Psoas muscle (tissue), 8 donors: ENCODE measurements around the gene HTD2. TPM values are rescaled to one million over a fixed set of nuclear protein-coding genes. Genes with fewer than 3 reads are reported as not detected.
"Not testable (repeated sequence)": the region's sequence is repeated elsewhere in the genome, so short reads cannot be mapped to it uniquely, and the experiment has no call there.

Experiments
- ATAC-seq, 4 donors: fragments of 200-7000 bp; cut with Tn5 transposase; one replicate each; pipeline ENCODE4 v1.9.1; 2020; ENCODE audit warnings: moderate library complexity in 3 of 4, mild to moderate bottlenecking in 2 of 4
- DNase-seq, 2 donors: peaks; one replicate each; pipeline ENCODE4 v3.0.0-alpha.2; 2020
- H3K27ac ChIP-seq: fragments of 200-600 bp; one replicate; pipeline ENCODE4 v1.8.0; 2022
- H3K27me3 ChIP-seq, 3 donors: fragments of 200-600 bp in 1 of 3; one replicate each; pipeline versions ENCODE4 v1.6.1 to v1.8.0; 2013 to 2022; ENCODE audit warnings: low read length in 2 of 3, mild to moderate bottlenecking in 2 of 3, moderate library complexity in 1 of 3; ENCODE audit not compliant: insufficient read depth in 3 of 3
- H3K36me3 ChIP-seq, 2 donors: fragments of 200-600 bp in 1 of 2; one replicate each; pipeline versions ENCODE4 v1.6.1 to v1.8.0; 2013 to 2022; ENCODE audit warnings: low read depth in 1 of 2, mild to moderate bottlenecking in 1 of 2, moderate library complexity in 1 of 2; ENCODE audit not compliant: insufficient read depth in 1 of 2
- H3K4me1 ChIP-seq: fragments of 200-600 bp; one replicate; pipeline ENCODE4 v1.8.0; 2022
- H3K4me3 ChIP-seq: fragments of 200-600 bp; one replicate; pipeline ENCODE4 v1.8.0; 2022; ENCODE audit warnings: mild to moderate bottlenecking
- H3K9me3 ChIP-seq: fragments of 200-600 bp; one replicate; pipeline ENCODE4 v1.8.0; 2022
- CTCF ChIP-seq: fragments of 200-600 bp; IDR thresholded peaks from one replicate; pipeline ENCODE4 v1.8.0; 2022; ENCODE audit warnings: antibody characterized with exemption
- WGBS, 3 donors: extraction: QIAGEN DNeasy Blood & Tissue Kit; methylation state at CpG; one replicate each; pipeline versions ENCODE4 v1.1.6 to v1.1.7; 2013; 5-methylcytosine and 5-hydroxymethylcytosine counted together
- intact Hi-C, 2 donors: fragments of 100-400 bp; cut with DNase I; formaldehyde crosslinking; loops; one replicate each; pipeline versions ENCODE4 v1.11.0 to v1.14.2; 2022
- polyA plus RNA-seq, 3 donors: library from polyadenylated mRNA; stranded (reverse); fragments of 200-250 nt; gene quantifications; one replicate each; pipeline ENCODE4 v1.2.3, GENCODE V29; 2013
- total RNA-seq, 4 donors: library from RNA; stranded (reverse); fragmentation: NEBNext Ultra II Directional in 2 of 4; extraction: Animal tissue kit (Norgen Biotek cat#: 25700) in 2 of 4; gene quantifications; one replicate each; pipeline versions ENCODE4 v1.2.1 to v1.2.4, GENCODE V29; 2021 to 2023
- donor health status: healthy with polysubstance abuse.
- donor health status: DM: no; HTN: no; CAD: no; lungs with moderate emphysema.
- donor health status: Bipolar disorder and iron deficiency.
- donor health status: healthy.
- donor health status: DM: yes; HTN: yes; CAD: no.
- donor health status: DM: no; HTN: no; CAD: no.
- donor health status: DM: no; HTN: no; CAD: no.
- donor health status: DM: yes; HTN: yes; CAD: no.

HTD2 gene
- total and polyA plus RNA-seq, 7 donors = 10.9 to 37.0 (median 15.7) TPM

DNA sequence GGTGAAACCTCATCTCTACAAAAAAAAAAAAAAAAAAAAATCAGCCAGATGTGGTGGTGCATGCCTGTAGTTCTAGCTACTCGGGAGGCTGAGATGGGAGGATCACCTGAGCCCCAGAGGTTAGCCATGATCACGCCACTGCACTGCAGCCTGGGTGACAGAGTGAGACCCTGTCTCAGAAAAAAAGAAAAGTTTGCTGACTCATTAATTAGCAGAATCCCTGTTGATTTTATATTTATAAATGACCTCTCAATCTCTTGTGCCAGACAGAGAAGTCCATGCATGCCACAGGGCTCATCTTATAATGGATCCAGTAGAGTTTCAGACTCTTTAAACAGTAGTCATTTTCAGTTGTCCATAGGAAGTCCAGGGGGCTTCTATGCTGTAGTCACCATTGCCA, 35.8 kb upstream of the HTD2 start:
- Histone ChIP-seq H3K9me3 (no peaks in the 10 kb centered on the region), H3K27ac (no peak overlapping the region), H3K4me1 (no peaks in the 10 kb centered on the region), H3K4me3 (no peak overlapping the region), H3K27me3 (no peaks in the 10 kb centered on the region), H3K36me3 (peaks cover 0 to 33% of the 10 kb centered on the region in 2 donors)
- TF ChIP-seq CTCF = no peak
- WGBS, 3 donors = 95 to 98% (median 98%) methylated on average over 2 of the region's 2 CpGs
- intact Hi-C loops = no loop called here
- ATAC-seq (no peak), DNase-seq (no peak)

GRCh38 chr3:58271901-58272501, 34.3 kb upstream of the HTD2 start:
- H3K9me3 ChIP-seq = no peaks in the 10 kb centered on the region
- H3K4me3 ChIP-seq = no peak overlapping the region
- intact Hi-C loops = no loop called here
- no peaks in the 10 kb centered on the region for H3K27me3 ChIP-seq
- peaks cover 0 to 36% of the 10 kb centered on the region in 2 donors for H3K36me3 ChIP-seq
- H3K27ac ChIP-seq = no peak overlapping the region
- H3K4me1 ChIP-seq = no peaks in the 10 kb centered on the region
- DNase-seq (no peak), ATAC-seq (peak in 3 of 4 donors; percentile 24 to 63 (median 48))
- WGBS, 3 donors = 53 to 81% (median 53%) methylated on average over 7 of the region's 7 CpGs
- no peak for TF ChIP-seq CTCF

GRCh38 chr3:58272891-58273290, 33.4 kb upstream of the HTD2 start:
- DNase-seq (no peak), ATAC-seq (no peak)
- intact Hi-C loops = no loop called here
- Histone ChIP-seq H3K27me3 (no peaks in the 10 kb centered on the region), H3K36me3 (peaks cover 0 to 27% of the 10 kb centered on the region in 2 donors), H3K4me1 (no peaks in the 10 kb centered on the region), H3K9me3 (no peaks in the 10 kb centered on the region), H3K27ac (no peak overlapping the region), H3K4me3 (no peak overlapping the region)
- WGBS, 3 donors = 92 to 94% (median 93%) methylated on average over 3 of the region's 3 CpGs
- no peak for TF ChIP-seq CTCF

DNA sequence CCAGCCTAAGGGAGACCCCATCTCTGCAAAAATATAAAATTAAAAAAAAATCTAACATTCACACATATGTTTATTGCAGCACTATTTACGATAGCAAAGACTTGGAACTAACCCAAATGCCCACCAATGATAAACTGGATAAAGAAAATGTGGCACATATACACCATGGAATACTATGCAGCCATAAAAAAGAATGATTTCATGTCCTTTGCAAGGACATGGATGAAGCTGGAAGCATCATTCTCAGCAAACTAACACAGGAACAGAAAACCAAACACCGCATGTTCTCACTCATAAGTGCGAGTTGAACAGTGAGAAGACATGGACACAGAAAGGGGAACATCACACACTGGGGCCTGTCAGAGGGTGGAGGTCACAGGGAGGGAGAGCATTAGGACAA, 33.0 kb upstream of the HTD2 start:
- DNase-seq, H3K9me3 ChIP-seq, ATAC-seq, H3K27ac ChIP-seq, H3K27me3 ChIP-seq, H3K4me3 ChIP-seq, H3K4me1 ChIP-seq, intact Hi-C loops: not testable (repeated sequence)
- 88 to 93% (median 92%) methylated on average over 3 of the region's 3 CpGs for WGBS, 3 donors
- peaks cover 0 to 22% of the 10 kb centered on the region in 2 donors for H3K36me3 ChIP-seq

GRCh38 chr3:58274027-58274614, 32.2 kb upstream of the HTD2 start:
- no peaks in the 10 kb centered on the region for H3K4me1 ChIP-seq
- DNase-seq = no peak
- 71 to 74% (median 71%) methylated on average over 3 of the region's 3 CpGs for WGBS, 3 donors
- no peak overlapping the region for H3K27ac ChIP-seq
- intact Hi-C loops = no loop called here
- H3K27me3 ChIP-seq = no peaks in the 10 kb centered on the region
- peaks cover 0 to 20% of the 10 kb centered on the region in 2 donors for H3K36me3 ChIP-seq
- peak in 1 of 4 donors; percentile 22 for ATAC-seq
- TF ChIP-seq CTCF = no peak
- H3K9me3 ChIP-seq = no peaks in the 10 kb centered on the region
- no peak overlapping the region for H3K4me3 ChIP-seq
